AG04450 (cell line): ENCODE data around the gene KCNK16. TPM values are rescaled to one million over a fixed set of nuclear protein-coding genes. Genes with fewer than 3 reads are reported as not detected.

Experiments used
- CTCF ChIA-PET: fragments of 300-600, 350-600 bp; formaldehyde crosslinking; extraction: SDS; loops from one replicate; lab custom pipeline; 2022; ENCODE audit warnings: antibody characterized with exemption, inconsistent platforms; lab: Charles Lee
- POLR2A ChIA-PET: fragments of 350-600 bp; formaldehyde crosslinking; extraction: SDS; loops from one replicate; lab custom pipeline; 2021; ENCODE audit warnings: antibody characterized with exemption, inconsistent platforms; lab: Yijun Ruan, JAX
- DNase-seq: peaks from one replicate; pipeline ENCODE4 v3.0.0-alpha.2; 2011; ENCODE audit warnings: low read depth, low spot score
- H3K27ac ChIP-seq: one replicate; pipeline ENCODE4 v1.5.1; 2012; ENCODE audit warnings: low read depth, low read length, control low read depth
- H3K27me3 ChIP-seq: one replicate; pipeline ENCODE4 v1.6.0; 2012; ENCODE audit warnings: low read length; ENCODE audit not compliant: control insufficient read depth, insufficient read depth
- H3K4me3 ChIP-seq: 2 replicates; pipeline ENCODE4 v1.5.1; 2011; ENCODE audit warnings: mild to moderate bottlenecking, low read depth, low read length, control low read depth
- H3K9me3 ChIP-seq: 2 replicates; pipeline ENCODE4 v1.5.1; 2012; ENCODE audit warnings: low read length; ENCODE audit not compliant: control insufficient read depth, insufficient read depth
- polyA plus RNA-seq: library from polyadenylated mRNA; depleted of rRNA; stranded (reverse); fragments of >200 nt; gene quantifications from 2 replicates; pipeline ENCODE4 v1.2.3, GENCODE V29; 2011
- TF ChIP-seq, protein P1 (sequence below): IDR thresholded peaks from 2 replicates; pipeline ENCODE4 v1.5.1; 2011; ENCODE audit warnings: low read depth, low read length, control low read depth, inconsistent platforms

KCNK16 gene
- polyA plus RNA-seq, 1 experiment = not detected

DNA sequence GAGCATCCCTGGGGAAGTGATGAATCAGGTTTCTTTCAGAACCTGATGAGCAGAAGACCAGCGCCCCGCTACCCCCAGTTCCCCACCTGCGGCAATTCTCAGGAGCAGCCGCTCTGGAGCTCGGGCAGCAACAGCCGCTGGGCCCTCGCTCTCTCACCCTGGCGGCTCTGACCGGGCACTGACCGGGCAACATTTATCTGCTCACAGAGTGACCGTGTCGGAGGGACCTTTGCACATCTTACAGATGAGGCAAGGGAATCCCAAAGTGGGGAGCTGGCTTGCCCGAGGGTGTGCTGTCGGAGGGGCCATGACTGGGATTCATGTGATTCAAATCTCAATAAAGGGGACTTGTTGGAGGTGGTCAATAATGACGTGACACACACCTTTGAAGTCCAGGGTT lies 26.2 kb upstream of the KCNK16 start:
- DNase-seq = no peak
- Histone ChIP-seq H3K27me3 (peaks cover 2% of the 10 kb centered on the region), H3K9me3 (no peaks in the 10 kb centered on the region), H3K4me3 (no peak overlapping the region), H3K27ac (no peak overlapping the region)
- ChIA-PET CTCF (interaction anchor here (0.9 to 2.1 kb wide), 4 partner anchors 9 to 548 kb away, joined by 3 to 8 read pairs (median 5); no protein-coding TSS in a partner anchor), POLR2A (no interaction called here)
- TF ChIP-seq, protein P1, sequence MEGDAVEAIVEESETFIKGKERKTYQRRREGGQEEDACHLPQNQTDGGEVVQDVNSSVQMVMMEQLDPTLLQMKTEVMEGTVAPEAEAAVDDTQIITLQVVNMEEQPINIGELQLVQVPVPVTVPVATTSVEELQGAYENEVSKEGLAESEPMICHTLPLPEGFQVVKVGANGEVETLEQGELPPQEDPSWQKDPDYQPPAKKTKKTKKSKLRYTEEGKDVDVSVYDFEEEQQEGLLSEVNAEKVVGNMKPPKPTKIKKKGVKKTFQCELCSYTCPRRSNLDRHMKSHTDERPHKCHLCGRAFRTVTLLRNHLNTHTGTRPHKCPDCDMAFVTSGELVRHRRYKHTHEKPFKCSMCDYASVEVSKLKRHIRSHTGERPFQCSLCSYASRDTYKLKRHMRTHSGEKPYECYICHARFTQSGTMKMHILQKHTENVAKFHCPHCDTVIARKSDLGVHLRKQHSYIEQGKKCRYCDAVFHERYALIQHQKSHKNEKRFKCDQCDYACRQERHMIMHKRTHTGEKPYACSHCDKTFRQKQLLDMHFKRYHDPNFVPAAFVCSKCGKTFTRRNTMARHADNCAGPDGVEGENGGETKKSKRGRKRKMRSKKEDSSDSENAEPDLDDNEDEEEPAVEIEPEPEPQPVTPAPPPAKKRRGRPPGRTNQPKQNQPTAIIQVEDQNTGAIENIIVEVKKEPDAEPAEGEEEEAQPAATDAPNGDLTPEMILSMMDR = no peak

DNA sequence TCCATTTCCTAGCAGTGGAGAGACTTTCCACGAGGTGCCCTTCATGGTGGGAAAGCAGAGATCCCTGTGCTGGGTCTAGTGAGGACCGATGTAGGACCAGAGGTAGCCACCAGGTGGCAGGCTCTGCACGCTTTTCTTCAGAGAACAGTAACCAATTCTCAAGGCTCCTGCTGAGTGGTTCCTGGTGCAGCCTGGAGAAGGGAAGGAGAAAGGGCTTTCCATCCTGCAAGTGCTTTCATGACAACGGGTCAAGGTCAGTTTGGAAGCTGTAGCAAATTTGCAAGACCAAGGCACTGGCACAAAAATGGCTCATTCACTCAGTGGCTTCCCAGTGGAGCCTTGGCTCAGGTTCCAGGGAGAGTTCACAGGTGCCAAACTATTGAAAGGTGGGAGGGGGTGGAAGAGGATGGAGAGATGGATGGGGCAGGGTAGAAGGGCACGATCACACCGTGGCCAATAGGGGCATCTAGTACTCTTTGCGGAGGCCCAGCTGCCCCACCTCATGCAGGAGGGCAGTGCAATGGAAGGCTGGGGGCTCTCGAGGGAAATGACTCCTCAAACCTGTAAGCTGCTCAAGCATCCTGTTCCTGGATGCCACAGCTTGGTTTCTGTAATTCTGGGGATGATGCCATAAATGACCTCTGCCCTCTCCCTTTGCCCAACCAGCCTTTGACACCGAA lies 25.5 kb upstream of the KCNK16 start:
- H3K4me3 ChIP-seq = no peak overlapping the region
- peak; percentile 20 for DNase-seq
- TF ChIP-seq, protein P1 = peak; percentile 92
- ChIA-PET POLR2A (no interaction called here), CTCF (interaction anchor here (0.5 to 2.1 kb wide), 8 partner anchors 9 to 549 kb away, joined by 3 to 8 read pairs (median 4); no protein-coding TSS in a partner anchor)
- peaks cover 2% of the 10 kb centered on the region for H3K27me3 ChIP-seq
- H3K27ac ChIP-seq = no peak overlapping the region
- no peaks in the 10 kb centered on the region for H3K9me3 ChIP-seq

DNA sequence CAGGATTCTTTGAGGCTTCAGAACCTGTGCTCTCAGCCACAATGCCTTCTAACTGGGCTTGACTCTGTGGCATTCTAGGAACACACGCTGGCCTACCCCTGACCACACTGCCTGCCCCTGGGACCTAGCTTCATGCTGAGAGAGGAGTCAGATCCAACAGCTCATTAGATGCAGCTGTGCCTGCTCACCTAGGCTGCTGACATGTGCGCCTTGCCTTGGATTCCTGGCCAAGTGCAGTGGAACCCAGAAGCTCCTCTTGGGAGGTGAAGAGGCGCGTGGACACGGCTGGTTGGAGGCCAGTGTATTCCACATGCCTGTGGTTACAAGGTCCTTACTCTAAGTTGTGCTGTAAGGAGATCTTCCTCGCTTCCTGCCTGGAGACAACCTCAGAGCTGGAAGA lies 24.7 kb upstream of the KCNK16 start:
- ChIA-PET CTCF (interaction anchor here (1.2 to 2.1 kb wide), 3 partner anchors 15 to 1499 kb away, joined by 3 to 8 read pairs (median 5); no protein-coding TSS in a partner anchor), POLR2A (no interaction called here)
- TF ChIP-seq, protein P1 = no peak
- no peak overlapping the region for H3K27ac ChIP-seq
- peaks cover 2% of the 10 kb centered on the region for H3K27me3 ChIP-seq
- no peaks in the 10 kb centered on the region for H3K9me3 ChIP-seq
- no peak overlapping the region for H3K4me3 ChIP-seq
- no peak for DNase-seq

DNA sequence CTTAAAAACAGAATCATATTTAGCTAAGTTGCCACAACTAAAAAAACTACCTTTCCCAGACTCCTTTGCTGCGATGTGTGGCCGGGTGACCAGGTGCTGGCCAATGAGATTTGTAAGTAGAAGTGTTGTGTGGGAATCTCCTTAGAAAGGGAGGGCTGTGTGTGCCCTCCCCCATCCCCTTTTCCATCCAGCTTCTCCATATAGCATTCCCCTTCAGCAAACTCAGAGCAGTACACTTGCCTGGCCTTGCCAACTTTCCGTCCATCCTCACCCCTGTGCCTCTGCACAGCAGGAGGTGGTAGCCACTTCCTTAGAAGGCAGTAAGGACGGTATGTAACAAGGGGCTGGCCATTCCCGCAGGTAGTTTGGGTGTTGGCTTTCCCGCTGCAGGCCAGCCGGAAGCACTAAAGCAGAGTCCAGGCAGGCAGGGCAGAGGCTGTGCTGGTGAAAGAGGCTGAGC lies 22.3 kb upstream of the KCNK16 start:
- ChIA-PET POLR2A (no interaction called here), CTCF (no interaction called here)
- no peak for DNase-seq
- H3K27me3 ChIP-seq = no peaks in the 10 kb centered on the region
- no peak overlapping the region for H3K27ac ChIP-seq
- no peaks in the 10 kb centered on the region for H3K9me3 ChIP-seq
- TF ChIP-seq, protein P1 = no peak
- no peak overlapping the region for H3K4me3 ChIP-seq

DNA sequence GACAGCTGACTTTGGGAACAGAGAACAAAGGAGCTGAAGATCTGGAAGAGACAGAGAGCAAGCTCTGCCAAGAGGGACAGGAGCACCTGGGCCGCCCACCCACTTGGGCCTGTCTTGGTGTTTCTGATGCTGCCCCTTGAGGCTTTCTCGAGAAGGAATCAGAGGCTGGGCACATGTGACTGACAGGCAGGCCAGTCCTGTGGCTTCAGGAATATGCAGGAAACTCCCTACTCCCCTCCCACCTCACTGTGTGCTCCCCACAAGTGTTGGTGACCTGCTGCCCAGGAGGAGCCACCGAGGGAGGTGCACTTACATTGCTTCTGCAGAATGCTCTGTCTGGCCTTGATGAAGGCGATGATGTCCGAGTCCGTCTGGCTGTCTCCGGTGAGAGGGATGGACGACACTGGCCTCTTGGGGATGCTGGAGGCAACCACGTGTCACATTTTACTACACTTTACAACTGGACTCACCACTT lies 20.9 kb upstream of the KCNK16 start:
- no peak for DNase-seq
- H3K9me3 ChIP-seq = no peaks in the 10 kb centered on the region
- H3K27ac ChIP-seq = no peak overlapping the region
- ChIA-PET CTCF (no interaction called here), POLR2A (no interaction called here)
- H3K27me3 ChIP-seq = no peaks in the 10 kb centered on the region
- TF ChIP-seq, protein P1 = no peak
- no peak overlapping the region for H3K4me3 ChIP-seq
